OCI-LY1 (cell line): Measurements from ENCODE around the gene RPS18.
"Not testable (repeated sequence)": the region's sequence is repeated elsewhere in the genome, so short reads cannot be mapped to it uniquely, and the experiment has no call there.

Source experiments
- H2AFZ ChIP-seq: fragments of 200-600 bp; sonication (generic), shearing (Covaris generic); 2 replicates; pipeline ENCODE4 v1.6.0; 2014; ENCODE audit warnings: antibody characterized with exemption, mild to moderate bottlenecking, low read length
- H3F3A ChIP-seq: fragments of 200-600 bp; sonication (generic), shearing (Covaris generic); 2 replicates; pipeline ENCODE4 v1.6.0; 2014; ENCODE audit warnings: mild to moderate bottlenecking, antibody characterized with exemption, low read length, moderate library complexity; ENCODE audit not compliant: insufficient read depth
- H3K27ac ChIP-seq: fragments of 200-600 bp; sonication (generic); 2 replicates; pipeline ENCODE4 v1.5.1; 2014; ENCODE audit warnings: low read length, mixed run types, mild to moderate bottlenecking, low read depth; ENCODE audit not compliant: poor library complexity, severe bottlenecking
- H3K27me3 ChIP-seq: fragments of 200-600 bp; sonication (generic); 2 replicates; pipeline ENCODE4 v1.6.0; 2014; ENCODE audit warnings: antibody characterized with exemption, mild to moderate bottlenecking, low read length, moderate library complexity; ENCODE audit not compliant: insufficient read depth
- H3K36me3 ChIP-seq: fragments of 200-600 bp; sonication (generic); 2 replicates; pipeline ENCODE4 v1.6.1; 2014; ENCODE audit warnings: mild to moderate bottlenecking, antibody characterized with exemption, low read length, moderate library complexity, mixed read lengths; ENCODE audit not compliant: insufficient read depth
- H3K4me1 ChIP-seq: fragments of 200-600 bp; sonication (generic); 2 replicates; pipeline ENCODE4 v1.5.1; 2014; ENCODE audit warnings: mild to moderate bottlenecking, low read length, moderate library complexity; ENCODE audit not compliant: insufficient read depth, severe bottlenecking
- H3K4me2 ChIP-seq: fragments of 200-600 bp; sonication (generic), shearing (Covaris generic); 2 replicates; pipeline ENCODE4 v1.6.1; 2014; ENCODE audit warnings: low read length
- H3K4me3 ChIP-seq: fragments of 200-600 bp; sonication (generic); 2 replicates; pipeline ENCODE4 v1.5.1; 2014; ENCODE audit warnings: low read length, low read depth, mild to moderate bottlenecking, mixed read lengths; ENCODE audit not compliant: poor library complexity, severe bottlenecking
- H3K79me2 ChIP-seq: fragments of 200-600 bp; shearing (Covaris generic); 2 replicates; pipeline ENCODE4 v1.6.1; 2016; ENCODE audit warnings: mixed run types, low read length, mixed read lengths; ENCODE audit not compliant: insufficient read depth
- H3K9ac ChIP-seq: fragments of 200-600 bp; sonication (generic), shearing (Covaris generic); 2 replicates; pipeline ENCODE4 v1.6.1; 2014; ENCODE audit warnings: mild to moderate bottlenecking, low read length, mixed read lengths
- H3K9me2 ChIP-seq: fragments of 200-600 bp; sonication (generic), shearing (Covaris generic); 2 replicates; pipeline ENCODE4 v1.6.1; 2014; ENCODE audit warnings: low read depth, mild to moderate bottlenecking, low read length, mixed read lengths
- H3K9me3 ChIP-seq: fragments of 200-600 bp; shearing (Covaris generic); 2 replicates; pipeline ENCODE4 v1.6.1; 2014; ENCODE audit warnings: low read length, mixed read lengths
- H4K20me1 ChIP-seq: fragments of 200-600 bp; sonication (generic), shearing (Covaris generic); 2 replicates; pipeline ENCODE4 v1.6.0; 2016; ENCODE audit warnings: mild to moderate bottlenecking, low read length; ENCODE audit not compliant: insufficient read depth
- CTCF ChIP-seq: fragments of 200-600 bp; sonication (generic), shearing (Covaris generic); IDR thresholded peaks from 2 replicates; pipeline ENCODE4 v1.5.1; 2017; ENCODE audit warnings: mild to moderate bottlenecking, antibody characterized with exemption, low read length, moderate library complexity, mixed read lengths
- EZH2 ChIP-seq: fragments of 200-600 bp; sonication (generic), shearing (Covaris generic); IDR thresholded peaks from 2 replicates; pipeline ENCODE4 v1.8.0; 2017; ENCODE audit warnings: borderline replicate concordance, mixed run types, mild to moderate bottlenecking, antibody characterized with exemption, low read length, moderate library complexity, mixed read lengths

Gene RPS18

GRCh38 chr6:33273924-33274902, 2.3 kb downstream of the RPS18 start:
- Histone ChIP-seq H3K79me2 (peaks cover 36% of the 10 kb centered on the region), H3K9ac (peak overlapping the region; percentile 98), H3K4me3 (peak overlapping the region; percentile 93), H3K4me1 (peaks cover 70% of the 10 kb centered on the region), H3K9me3 (no peaks in the 10 kb centered on the region), H3K27ac (peak overlapping the region; percentile 87), H3K9me2 (no peaks in the 10 kb centered on the region), H2AFZ (no peak overlapping the region), H3K36me3 (peaks cover 64% of the 10 kb centered on the region), H3K4me2 (peak overlapping the region; percentile 97), H4K20me1 (no peaks in the 10 kb centered on the region), H3F3A (peaks cover 8% of the 10 kb centered on the region; the same call in 1 of the 2 replicates), H3K27me3 (no peaks in the 10 kb centered on the region)
- TF ChIP-seq CTCF (no peak), EZH2 (no peak)

- not testable (repeated sequence) for H3K9me3 ChIP-seq, H3F3A ChIP-seq, H4K20me1 ChIP-seq, H3K27me3 ChIP-seq, H3K9me2 ChIP-seq, H2AFZ ChIP-seq
- peak overlapping the region; percentile 87 for H3K27ac ChIP-seq
- peaks cover 34% of the 10 kb centered on the region for H3K79me2 ChIP-seq
- peaks cover 58% of the 10 kb centered on the region for H3K4me1 ChIP-seq
- peak overlapping the region; percentile 93 for H3K4me3 ChIP-seq
- peak overlapping the region; percentile 97 for H3K4me2 ChIP-seq
- peak overlapping the region; percentile 98 for H3K9ac ChIP-seq
- H3K36me3 ChIP-seq = peaks cover 72% of the 10 kb centered on the region
Observed at GRCh38 chr6:33275795-33276580, 4.1 kb downstream of the RPS18 start.

GRCh38 chr6:33276581-33276863, 4.6 kb downstream of the RPS18 start:
- Histone ChIP-seq H3K36me3 (peaks cover 76% of the 10 kb centered on the region), H4K20me1 (no peaks in the 10 kb centered on the region), H2AFZ (no peak overlapping the region), H3K9me2 (no peaks in the 10 kb centered on the region), H3K4me2 (peak overlapping the region; percentile 97), H3K4me1 (peaks cover 56% of the 10 kb centered on the region), H3K9me3 (no peaks in the 10 kb centered on the region), H3K27ac (peak overlapping the region; percentile 87), H3F3A (peaks cover 8% of the 10 kb centered on the region; the same call in 1 of the 2 replicates), H3K9ac (peak overlapping the region; percentile 98), H3K79me2 (peaks cover 32% of the 10 kb centered on the region), H3K4me3 (peak overlapping the region; percentile 93), H3K27me3 (no peaks in the 10 kb centered on the region)
- TF ChIP-seq EZH2 (no peak), CTCF (no peak)
